Smooth muscle cell (in vitro differentiated cells): ENCODE results near the gene BEST1. TPM values are rescaled to one million over a fixed set of nuclear protein-coding genes. Genes with fewer than 3 reads are reported as not detected.

Source experiments
- DNase-seq: peaks from one replicate; lab custom pipeline; 2025; ENCODE audit not compliant: unreplicated experiment; lab: John Stamatoyannopoulos, UW
- H2AFZ ChIP-seq: fragments of 200-600 bp; sonication (generic); 2 replicates; pipeline ENCODE4 v1.6.0; 2016; ENCODE audit warnings: antibody characterized with exemption, low read depth, mild to moderate bottlenecking
- H3F3A ChIP-seq: fragments of 200-600 bp; sonication (generic); 2 replicates; pipeline ENCODE4 v1.6.0; 2017; ENCODE audit warnings: antibody characterized with exemption, low read depth
- H3K27ac ChIP-seq: fragments of 200-600 bp; sonication (generic); 2 replicates; pipeline ENCODE4 v1.5.1; 2016; ENCODE audit warnings: low read depth, mild to moderate bottlenecking
- H3K27me3 ChIP-seq: fragments of 200-600 bp; sonication (generic); 2 replicates; pipeline ENCODE4 v1.6.1; 2016; ENCODE audit warnings: low read depth, mild to moderate bottlenecking
- H3K36me3 ChIP-seq: fragments of 200-600 bp; sonication (generic); 2 replicates; pipeline ENCODE4 v1.5.1; 2016; ENCODE audit warnings: low read depth
- H3K4me1 ChIP-seq: fragments of 200-600 bp; sonication (generic); 2 replicates; pipeline ENCODE4 v1.5.1; 2016; ENCODE audit warnings: low read depth
- H3K4me2 ChIP-seq: fragments of 200-600 bp; sonication (generic); 2 replicates; pipeline ENCODE4 v1.6.0; 2016; ENCODE audit warnings: mild to moderate bottlenecking
- H3K4me3 ChIP-seq: fragments of 200-600 bp; sonication (generic); 2 replicates; pipeline ENCODE4 v1.5.1; 2016; ENCODE audit warnings: mild to moderate bottlenecking
- H3K79me2 ChIP-seq: fragments of 200-600 bp; sonication (generic); 2 replicates; pipeline ENCODE4 v1.6.0; 2016; ENCODE audit warnings: low read depth, mild to moderate bottlenecking
- H3K9ac ChIP-seq: fragments of 200-600 bp; sonication (generic); 2 replicates; pipeline ENCODE4 v1.6.0; 2016; ENCODE audit warnings: low read depth
- H3K9me3 ChIP-seq: fragments of 200-600 bp; sonication (generic); replicated peaks from 2 replicates; pipeline ENCODE4 v1.5.1; 2016; ENCODE audit warnings: low read depth
- H4K20me1 ChIP-seq: fragments of 200-600 bp; sonication (generic); 2 replicates; pipeline ENCODE4 v1.6.0; 2016; ENCODE audit warnings: low read depth
- CTCF ChIP-seq: fragments of 200-600 bp; sonication (generic); IDR thresholded peaks from 2 replicates; pipeline ENCODE4 v1.5.1; 2017; ENCODE audit warnings: borderline replicate concordance, mild to moderate bottlenecking, antibody characterized with exemption; ENCODE audit not compliant: insufficient read depth, poor library complexity, severe bottlenecking
- WGBS: methylation state at CpG from one replicate; pipeline ENCODE4 v1.1.7; 2016; ENCODE audit warnings: low lambda C conversion rate; 5-methylcytosine and 5-hydroxymethylcytosine counted together
- polyA plus RNA-seq: library from polyadenylated mRNA; unstranded; fragments of >200 nt; fragmentation: Nextera tagmentation; extraction: Ambion mirVana; gene quantifications from 2 replicates; pipeline ENCODE4 v1.2.1, GENCODE V29; 2016
- total RNA-seq: library from RNA; depleted of rRNA; stranded (reverse); fragments of >200 nt; gene quantifications from 2 replicates; pipeline ENCODE4 v1.2.3, GENCODE V29; 2014

BEST1 gene
- total and polyA plus RNA-seq, 2 experiments from 2014 or later: 1.6 to 2.4 TPM

DNA sequence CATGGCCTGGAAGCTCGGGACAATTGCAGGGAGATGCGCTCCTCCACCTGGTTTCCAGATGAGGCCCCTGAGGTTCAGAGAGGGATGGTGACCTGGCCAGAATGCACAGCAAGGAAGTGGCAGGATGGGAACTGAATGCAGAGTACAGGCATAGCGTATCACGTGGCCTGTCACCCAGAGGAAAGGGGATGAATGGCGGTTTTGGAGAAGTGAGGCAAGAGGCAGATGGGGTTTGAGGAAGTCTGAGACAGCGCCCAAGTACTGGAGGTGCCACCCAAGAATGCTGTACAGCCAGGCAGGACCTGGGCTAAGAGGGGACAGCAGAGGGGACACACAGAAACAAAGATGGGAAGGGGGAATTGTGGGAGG lies 37.6 kb upstream of the BEST1 start:
- Histone ChIP-seq H4K20me1 (peaks cover 5% of the 10 kb centered on the region), H3K36me3 (no peaks in the 10 kb centered on the region), H3K4me1 (no peaks in the 10 kb centered on the region), H3K9me3 (no peaks in the 10 kb centered on the region), H2AFZ (no peak overlapping the region), H3K4me2 (no peak overlapping the region), H3K79me2 (no peaks in the 10 kb centered on the region), H3F3A (no peaks in the 10 kb centered on the region), H3K27me3 (no peaks in the 10 kb centered on the region), H3K4me3 (no peak overlapping the region), H3K9ac (no peak overlapping the region), H3K27ac (no peak overlapping the region)
- 89% methylated on average over 6 of the region's 6 CpGs for WGBS
- TF ChIP-seq CTCF: no peak
- no peak for DNase-seq

GRCh38 chr11:61912991-61913698 lies 37.0 kb upstream of the BEST1 start:
- 89% methylated on average over 18 of the region's 18 CpGs for WGBS
- Histone ChIP-seq H3K9me3 (no peaks in the 10 kb centered on the region), H4K20me1 (peaks cover 5% of the 10 kb centered on the region), H3K4me3 (no peak overlapping the region), H3K4me2 (no peak overlapping the region), H3K36me3 (no peaks in the 10 kb centered on the region), H3K9ac (no peak overlapping the region), H2AFZ (no peak overlapping the region), H3F3A (no peaks in the 10 kb centered on the region), H3K4me1 (no peaks in the 10 kb centered on the region), H3K27me3 (no peaks in the 10 kb centered on the region), H3K27ac (no peak overlapping the region), H3K79me2 (no peaks in the 10 kb centered on the region)
- TF ChIP-seq CTCF: no peak
- DNase-seq: no peak

DNA sequence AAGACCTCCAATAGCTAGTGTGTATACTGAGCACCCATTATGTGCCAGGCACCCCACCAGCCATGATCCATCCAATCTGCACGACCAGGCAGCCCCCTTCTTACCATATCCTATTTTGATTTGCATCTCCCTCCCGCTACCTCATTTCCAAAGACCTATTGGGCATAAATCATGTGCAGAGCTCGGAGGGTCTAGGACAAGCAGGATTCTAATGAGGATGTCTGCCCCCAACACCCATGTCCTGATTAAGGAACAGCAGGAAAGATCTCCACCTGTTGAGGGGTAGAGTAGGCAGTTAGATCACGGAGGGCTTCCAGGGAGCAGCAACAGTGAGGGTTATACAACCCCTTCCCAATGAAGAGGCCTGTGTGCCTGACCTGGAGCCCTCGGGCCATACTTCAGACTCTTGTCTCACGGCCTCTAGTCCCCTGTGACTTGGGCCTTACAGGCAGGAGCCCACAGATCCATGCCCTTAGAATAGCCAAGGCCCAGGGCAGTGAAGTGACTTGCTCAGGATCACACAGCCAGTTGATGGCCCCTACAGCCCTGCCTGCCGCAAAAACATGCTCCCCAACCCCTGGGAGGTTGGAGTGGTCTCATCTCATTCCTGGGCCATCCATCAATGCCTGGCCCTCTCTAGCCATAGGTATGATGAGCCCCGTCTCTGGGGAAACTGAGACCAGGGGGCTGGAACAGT lies 36.3 kb upstream of the BEST1 start:
- Histone ChIP-seq H4K20me1 (peaks cover 5% of the 10 kb centered on the region), H2AFZ (no peak overlapping the region), H3K9ac (no peak overlapping the region), H3K4me2 (no peak overlapping the region), H3K27ac (no peak overlapping the region), H3K4me3 (no peak overlapping the region), H3K36me3 (no peaks in the 10 kb centered on the region), H3K4me1 (no peaks in the 10 kb centered on the region), H3K9me3 (no peaks in the 10 kb centered on the region), H3K79me2 (no peaks in the 10 kb centered on the region), H3K27me3 (no peaks in the 10 kb centered on the region), H3F3A (no peaks in the 10 kb centered on the region)
- DNase-seq: no peak
- WGBS: 84% methylated on average over 8 of the region's 8 CpGs
- no peak for TF ChIP-seq CTCF
